ENCODE data around the gene DNAL4.

The DNAL4 gene

GRCh38 chr22:38740116-38740723, 53.7 kb downstream of the DNAL4 start:
- no peak for DNase-seq (ENCODE audit: low read depth in 2 of 2)

GRCh38 chr22:38739300-38740055, 54.5 kb downstream of the DNAL4 start:
- no peak for DNase-seq (ENCODE audit: low read depth in 2 of 2)

DNA sequence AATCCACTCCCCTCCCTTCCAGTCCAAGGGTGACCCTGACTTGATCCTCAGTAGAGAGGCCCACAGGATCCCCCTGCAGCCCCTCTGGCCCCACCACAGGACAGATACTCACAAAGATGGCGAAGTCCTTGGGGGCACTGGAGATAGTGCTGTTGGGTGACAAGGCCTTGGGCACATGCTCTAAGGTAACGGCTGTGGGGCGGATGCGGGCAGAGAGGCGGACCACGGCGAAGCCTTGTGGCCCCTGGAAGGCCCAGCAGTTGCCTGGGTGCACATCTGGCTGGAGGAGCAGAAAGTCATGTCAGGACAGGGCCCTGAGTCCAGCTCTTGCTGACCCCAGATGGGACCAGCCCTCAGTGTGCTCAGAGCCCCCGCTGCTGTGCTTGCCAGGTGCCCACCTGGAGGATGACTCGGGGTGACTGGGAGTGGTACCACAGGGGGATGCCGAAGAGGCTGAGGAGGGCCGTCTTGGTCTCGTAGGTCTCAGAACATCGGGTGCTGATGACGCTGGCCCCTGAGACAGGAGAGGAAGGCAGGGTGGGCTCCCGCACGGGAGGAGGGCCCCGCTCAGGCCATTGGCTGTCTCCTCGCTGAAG, 55.4 kb downstream of the DNAL4 start:
- no peak for DNase-seq (ENCODE audit: low read depth in 2 of 2)

DNA sequence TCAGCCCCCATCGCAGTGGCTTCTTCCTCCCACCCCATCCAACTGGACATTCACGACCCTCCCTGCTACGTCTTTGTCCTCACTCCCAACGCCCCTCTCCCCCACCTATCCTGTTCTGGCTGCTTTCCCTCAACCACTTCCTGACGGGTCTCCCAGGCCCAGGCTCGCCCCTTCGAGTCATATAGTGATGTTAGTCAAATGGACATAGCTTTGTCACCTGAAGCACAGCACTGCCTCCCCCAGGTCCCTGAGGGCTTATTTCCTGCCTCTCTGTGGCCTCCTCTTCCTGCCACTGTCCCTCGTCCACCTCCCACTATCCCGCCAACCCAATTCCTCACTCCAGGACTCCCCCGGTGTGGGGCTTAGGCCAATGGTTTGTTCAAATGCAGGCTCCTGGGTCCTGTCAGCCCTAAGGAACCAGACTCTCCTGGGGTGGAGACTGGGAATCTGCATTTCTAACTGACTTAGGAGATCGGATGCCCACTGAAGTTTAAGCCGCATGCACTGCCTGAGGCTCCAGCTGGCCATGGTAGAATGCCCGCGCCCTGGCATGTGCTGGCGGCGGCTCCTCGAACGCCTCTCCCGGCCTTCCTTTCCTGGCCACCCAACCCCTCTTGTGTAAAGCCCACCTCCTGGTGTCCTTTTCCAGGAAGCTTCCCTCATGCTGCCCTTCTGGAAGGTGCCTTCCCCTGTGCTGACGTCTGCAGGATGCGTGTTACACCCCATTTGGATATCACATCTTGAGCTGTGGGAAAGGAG, 56.5 kb downstream of the DNAL4 start:
- DNase-seq (ENCODE audit: low read depth in 2 of 2), result no peak

DNA sequence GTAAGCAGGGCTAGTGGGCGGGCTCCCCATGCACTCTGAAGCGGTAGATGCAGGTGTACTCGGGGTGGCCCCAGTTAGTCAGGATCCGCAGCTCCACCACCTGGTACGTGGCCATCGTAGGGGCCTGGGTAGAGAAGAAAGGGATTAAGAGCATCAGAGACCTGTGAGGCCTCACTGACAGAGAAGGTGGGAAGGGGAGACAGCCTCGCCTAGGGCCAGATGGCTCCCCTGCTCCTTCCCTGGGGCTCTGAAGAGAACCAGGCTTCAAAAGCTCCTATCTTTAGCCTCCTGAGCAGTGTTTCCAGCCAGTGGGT, 57.7 kb downstream of the DNAL4 start:
- no peak for DNase-seq (ENCODE audit: low read depth in 2 of 2)

DNA sequence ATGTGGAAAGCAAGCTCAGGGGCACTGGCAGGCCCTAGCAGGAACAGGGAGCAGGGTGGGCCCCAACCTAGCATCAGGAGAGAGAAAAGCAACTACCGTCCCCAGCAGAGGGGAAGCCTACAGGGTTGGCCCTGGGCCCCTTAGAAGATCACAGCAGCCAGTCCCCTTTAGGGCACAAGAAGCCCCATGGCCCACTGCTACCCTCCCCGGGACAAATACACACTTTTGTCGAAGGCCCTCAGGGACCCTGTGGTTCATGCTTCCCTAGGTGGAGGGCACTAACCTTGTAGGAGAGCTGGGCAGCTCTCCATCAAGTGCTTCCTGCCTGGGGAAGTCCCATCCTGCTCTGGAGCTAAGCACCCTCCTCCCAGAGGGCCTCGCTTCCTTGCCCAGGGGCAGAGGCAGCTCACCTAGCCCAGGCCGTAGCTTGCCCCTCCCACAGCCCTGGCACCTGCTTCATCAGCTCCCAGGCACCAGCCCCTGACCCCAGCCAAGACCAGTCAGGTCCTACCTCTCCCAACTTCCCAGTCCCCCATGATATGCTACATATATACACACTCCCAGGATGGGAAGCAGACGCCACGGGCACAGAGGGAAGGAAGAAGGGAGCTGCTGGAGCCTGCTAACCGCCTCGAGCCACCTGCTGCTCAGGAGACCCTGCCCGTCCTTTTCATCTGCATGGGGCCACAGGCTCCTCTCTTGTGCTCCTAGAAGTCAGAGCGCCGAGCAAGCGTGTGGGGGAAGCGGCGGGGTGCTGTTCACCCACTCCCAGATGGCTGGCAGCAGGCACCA, 58.3 kb downstream of the DNAL4 start:
- DNase-seq (ENCODE audit: low read depth in 2 of 2), result no peak

DNA sequence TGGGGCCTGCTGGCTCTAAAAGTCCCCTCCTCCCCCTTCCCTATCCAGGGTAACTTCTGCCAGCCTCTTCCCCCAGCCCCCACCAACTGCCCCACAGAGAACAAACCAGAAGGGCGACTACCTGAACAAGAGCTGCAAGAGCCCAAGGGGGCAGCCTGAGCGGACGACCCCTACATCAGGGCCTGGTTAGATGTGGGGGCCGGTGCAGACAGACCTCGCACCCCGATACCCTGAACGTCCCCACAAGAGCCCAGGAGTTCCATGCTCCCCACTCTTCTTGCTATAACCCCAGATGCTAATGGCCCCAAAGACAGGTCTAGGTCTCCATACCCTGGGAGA, 58.8 kb downstream of the DNAL4 start:
- no peak for DNase-seq (ENCODE audit: low read depth in 2 of 2)

DNA sequence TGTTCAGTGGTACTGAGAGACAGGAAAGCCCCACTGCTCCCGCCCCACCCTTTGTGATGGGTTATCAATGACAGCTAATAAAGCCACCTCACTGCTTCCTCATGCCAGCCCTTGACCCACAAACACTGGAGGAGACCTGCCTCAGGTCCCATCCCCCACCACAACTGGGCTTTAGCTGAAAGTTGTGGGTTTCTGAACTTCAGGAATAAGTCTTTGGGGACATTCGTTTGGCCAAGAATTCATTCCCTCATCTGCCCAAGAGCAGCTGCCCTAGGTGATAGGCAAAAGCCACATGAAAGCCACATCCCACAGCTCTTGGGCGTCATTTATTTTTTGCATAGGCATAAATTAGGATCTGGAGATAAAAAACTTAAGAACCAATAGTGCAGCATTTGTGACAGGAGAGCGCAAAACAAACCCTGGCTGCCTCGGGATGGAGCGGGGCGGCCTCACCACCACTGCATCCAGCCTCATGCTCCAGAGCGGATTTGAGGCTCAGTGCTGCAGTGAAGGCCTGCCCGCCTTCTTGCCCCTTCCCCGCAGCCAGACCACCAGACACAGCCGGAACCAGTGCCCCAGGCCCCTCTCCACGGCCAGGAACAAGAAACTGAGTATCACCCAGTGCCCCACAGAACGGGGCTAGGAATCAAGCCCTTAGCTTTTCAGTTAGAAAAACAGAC, 59.4 kb downstream of the DNAL4 start:
- no peak for DNase-seq (ENCODE audit: low read depth in 2 of 2)

DNA sequence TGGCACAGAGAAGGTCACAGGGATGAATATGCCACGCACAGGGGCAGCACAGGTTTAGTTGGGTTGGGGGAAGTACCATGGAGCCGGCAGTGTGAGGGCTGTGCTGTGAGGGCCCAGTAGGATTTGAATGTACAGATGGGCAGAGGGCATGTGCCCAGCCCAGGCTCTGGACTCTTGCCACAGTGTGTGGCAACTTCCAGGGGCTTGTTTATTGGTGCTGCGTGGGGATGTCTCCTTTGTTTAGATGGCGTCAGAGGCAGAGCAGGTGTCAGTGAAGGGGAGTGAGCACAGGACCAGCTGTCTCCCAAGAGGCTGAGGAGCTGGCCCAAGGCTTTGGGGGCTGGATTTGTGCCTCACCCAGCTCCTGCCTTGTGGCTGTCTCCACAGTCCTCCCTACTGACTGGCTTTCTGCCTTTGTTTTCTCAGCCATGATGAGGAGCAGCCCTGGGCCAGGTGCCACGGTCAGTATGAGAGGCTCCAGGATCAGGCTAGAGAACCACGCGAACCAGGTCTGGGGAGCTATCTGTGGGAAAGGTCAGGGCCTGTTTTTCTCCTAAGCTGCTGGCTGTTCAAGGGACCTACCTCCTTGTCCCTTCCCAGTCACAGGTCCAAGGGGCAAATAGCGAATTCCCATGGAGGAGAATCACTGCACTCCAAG, 60.1 kb downstream of the DNAL4 start:
- no peak for DNase-seq (ENCODE audit: low read depth in 2 of 2)

DNA sequence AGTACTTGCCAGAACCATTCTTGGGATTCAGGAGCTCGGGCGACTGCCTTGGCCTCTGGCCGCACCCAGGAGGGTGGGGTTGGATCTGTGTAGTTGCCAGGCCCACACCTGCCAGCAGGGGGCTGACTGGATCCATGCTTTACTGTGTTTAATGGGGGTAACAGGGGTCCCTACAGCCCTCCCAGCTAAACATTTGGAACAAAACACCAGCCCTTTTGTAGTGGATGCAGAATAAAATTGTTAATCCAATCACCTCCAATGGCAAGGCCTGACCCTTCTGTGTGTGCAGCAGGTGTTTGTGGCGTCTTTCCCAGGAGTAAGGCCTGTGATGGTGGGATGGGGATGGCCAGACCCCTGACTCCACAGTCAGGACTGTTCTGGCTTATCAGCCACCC, 60.6 kb downstream of the DNAL4 start:
- DNase-seq (ENCODE audit: low read depth in 2 of 2), result no peak

GRCh38 chr22:38732251-38732815, 61.6 kb downstream of the DNAL4 start:
- DNase-seq (ENCODE audit: low read depth in 2 of 2), result no peak

- no peak for DNase-seq (ENCODE audit: low read depth in 2 of 2)
These were observed 62.2 kb downstream of the DNAL4 start for GRCh38 chr22:38731703-38732161.

DNA sequence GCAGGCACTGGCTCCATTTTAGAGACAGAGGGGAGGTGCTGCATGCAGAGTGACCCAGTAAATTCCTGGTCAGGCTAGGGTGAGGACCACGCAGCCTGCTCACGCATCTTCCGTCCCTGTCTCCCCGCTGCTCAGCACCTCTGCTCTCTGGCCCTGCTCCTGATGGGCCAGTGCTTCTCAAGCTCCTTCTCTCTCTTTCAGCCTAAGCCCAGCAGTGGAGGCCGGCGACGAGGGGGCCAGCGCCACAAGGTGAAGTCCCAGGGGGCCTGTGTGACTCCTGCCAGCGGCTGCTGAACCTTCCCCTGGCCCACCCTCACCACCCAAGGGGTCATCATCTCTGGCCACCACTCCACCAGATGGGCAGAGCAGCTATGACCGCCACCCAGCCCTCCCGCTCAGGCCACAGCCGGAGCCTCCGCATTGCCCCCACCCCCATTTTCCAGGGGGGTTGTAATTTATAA, 63.5 kb downstream of the DNAL4 start:
- DNase-seq (ENCODE audit: low read depth in 2 of 2), result no peak

DNA sequence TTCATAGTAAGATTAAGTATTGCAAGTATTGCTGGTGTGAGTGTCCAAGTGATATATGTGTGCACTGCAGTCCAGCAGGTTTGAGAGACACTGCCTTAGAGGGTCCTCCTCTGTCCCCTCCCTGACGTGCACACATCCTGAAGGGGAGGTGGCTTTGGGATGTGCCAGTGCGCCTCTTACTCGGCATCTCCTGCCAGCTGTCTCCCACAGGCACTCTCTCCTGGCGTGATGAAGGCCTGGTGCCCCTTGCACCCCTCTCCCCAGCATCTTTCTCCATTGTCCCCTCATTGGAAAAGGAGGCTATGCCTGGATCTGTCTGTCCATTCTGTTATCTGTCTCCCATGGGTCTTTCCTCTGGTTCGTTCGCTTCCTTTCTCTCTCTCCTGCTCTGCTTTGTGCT, 64.0 kb downstream of the DNAL4 start:
- DNase-seq (ENCODE audit: low read depth in 2 of 2), result no peak

GRCh38 chr22:38728871-38729796, 64.8 kb downstream of the DNAL4 start:
- DNase-seq (ENCODE audit: low read depth in 2 of 2), result no peak
